Transverse colon (tissue), 4 donors: ENCODE data around the gene CELA2A. TPM values are rescaled to one million over a fixed set of nuclear protein-coding genes. Genes with fewer than 3 reads are reported as not detected.

Experiments used
- DNase-seq: peaks from one replicate; pipeline ENCODE4 v3.0.0-alpha.2; 2019
- H3K27ac ChIP-seq, 4 donors: fragments of 200-600 bp; sonication (generic); 2 replicates each; pipeline ENCODE4 v1.5.1; 2016 to 2018; ENCODE audit warnings: inconsistent platforms in 4 of 4
- H3K27me3 ChIP-seq: fragments of 200-600 bp; sonication (generic); 2 replicates; pipeline ENCODE4 v1.5.1; 2017; ENCODE audit warnings: inconsistent platforms
- H3K36me3 ChIP-seq, 4 donors: fragments of 200-600 bp; sonication (generic); 2 replicates each; pipeline ENCODE4 v1.5.1; 2017 to 2019; ENCODE audit warnings: inconsistent platforms in 4 of 4
- H3K4me1 ChIP-seq, 4 donors: fragments of 200-600 bp; sonication (generic); 2 replicates each; pipeline ENCODE4 v1.5.1; 2017 to 2020; ENCODE audit warnings: inconsistent platforms in 4 of 4
- H3K4me3 ChIP-seq, 4 donors: fragments of 200-600 bp; sonication (generic); 1 replicate in 1 of 4; 2 replicates in 3 of 4; pipeline versions ENCODE4 v1.5.1 to v1.6.1; 2017 to 2019; ENCODE audit warnings: inconsistent platforms in 4 of 4
- H3K9me3 ChIP-seq, 2 donors: fragments of 200-600 bp; sonication (generic); 2 replicates each; pipeline ENCODE4 v1.5.1; 2017 to 2019; ENCODE audit warnings: inconsistent platforms in 2 of 2
- EP300 ChIP-seq: sonication (generic); formaldehyde crosslinking; IDR thresholded peaks from one replicate; pipeline ENCODE4 v1.6.1; 2017; ENCODE audit warnings: antibody characterized with exemption, low read depth
- POLR2A ChIP-seq: fragments of 450-650 bp; IDR thresholded peaks from one replicate; pipeline ENCODE4 v1.6.1; 2016; ENCODE audit warnings: antibody characterized with exemption, mild to moderate bottlenecking, moderate library complexity
- POLR2AphosphoS5 ChIP-seq, 3 donors: sonication (generic); formaldehyde crosslinking; IDR thresholded peaks; one replicate each; pipeline ENCODE4 v1.6.1; 2016; ENCODE audit warnings: antibody characterized with exemption in 3 of 3
- WGBS, 2 donors: methylation state at CpG; one replicate each; pipeline ENCODE4 v1.1.5; 2018; ENCODE audit warnings: low coverage in 1 of 2; 5-methylcytosine and 5-hydroxymethylcytosine counted together
- in situ Hi-C, 4 donors: fragments of 200-750 bp; cut with MboI; loops; one replicate each; pipeline versions ENCODE4 v1.15.0 to v1.15.1; 2017; ENCODE audit warnings: low sequenced_read_pairs in 3 of 4, low pct_ligation_motif_present in 1 of 4, low pct_unique_long_range_greater_than_20kb in 1 of 4
- intact Hi-C: fragments of 100-400 bp; cut with DNase I; formaldehyde crosslinking; loops from one replicate; pipeline ENCODE4 v1.15.1; 2023; ENCODE audit warnings: low total_unique reads
- total RNA-seq, 4 donors: library from RNA; depleted of rRNA; stranded (reverse); fragments of >200 nt; gene quantifications; one replicate each; pipeline ENCODE4 v1.1.0, GENCODE V29; 2016
- TF ChIP-seq, protein P1 (sequence below), 5 experiments: fragments of 200-600 bp in 3 of 5; fragments of 450-650 bp in 2 of 5; sonication (generic) in 3 of 5; IDR thresholded peaks; 1 replicate in 2 of 5; 2 replicates in 3 of 5; pipeline ENCODE4 v1.5.1; 2016 to 2017; ENCODE audit warnings: antibody characterized with exemption in 5 of 5, inconsistent platforms in 3 of 5, mild to moderate bottlenecking in 2 of 5, moderate library complexity in 1 of 5

CELA2A gene
- total RNA-seq, 4 donors from 2014 or later = not detected

- intact Hi-C loops = no loop called here
- no peak overlapping the region for H3K27ac ChIP-seq
These were observed 7.6 kb upstream of the CELA2A start for GRCh38 chr1:15448877-15449462.

GRCh38 chr1:15449567-15449966 is 7.0 kb upstream of the CELA2A start:
- no peak for DNase-seq
- TF ChIP-seq, protein P1, sequence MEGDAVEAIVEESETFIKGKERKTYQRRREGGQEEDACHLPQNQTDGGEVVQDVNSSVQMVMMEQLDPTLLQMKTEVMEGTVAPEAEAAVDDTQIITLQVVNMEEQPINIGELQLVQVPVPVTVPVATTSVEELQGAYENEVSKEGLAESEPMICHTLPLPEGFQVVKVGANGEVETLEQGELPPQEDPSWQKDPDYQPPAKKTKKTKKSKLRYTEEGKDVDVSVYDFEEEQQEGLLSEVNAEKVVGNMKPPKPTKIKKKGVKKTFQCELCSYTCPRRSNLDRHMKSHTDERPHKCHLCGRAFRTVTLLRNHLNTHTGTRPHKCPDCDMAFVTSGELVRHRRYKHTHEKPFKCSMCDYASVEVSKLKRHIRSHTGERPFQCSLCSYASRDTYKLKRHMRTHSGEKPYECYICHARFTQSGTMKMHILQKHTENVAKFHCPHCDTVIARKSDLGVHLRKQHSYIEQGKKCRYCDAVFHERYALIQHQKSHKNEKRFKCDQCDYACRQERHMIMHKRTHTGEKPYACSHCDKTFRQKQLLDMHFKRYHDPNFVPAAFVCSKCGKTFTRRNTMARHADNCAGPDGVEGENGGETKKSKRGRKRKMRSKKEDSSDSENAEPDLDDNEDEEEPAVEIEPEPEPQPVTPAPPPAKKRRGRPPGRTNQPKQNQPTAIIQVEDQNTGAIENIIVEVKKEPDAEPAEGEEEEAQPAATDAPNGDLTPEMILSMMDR (IDR thresholded peaks at IDR 0.05) = no peak
- H3K36me3 ChIP-seq = no peaks in the 10 kb centered on the region
- in situ Hi-C loops = loop anchor here in 3 of 4 donors (25.0 kb wide), 1 partner anchor 312 kb away; no protein-coding TSS in a partner anchor
- WGBS, 2 donors = 60 to 75% methylated on average over 1 to 3 of the region's 3 CpGs
- H3K27me3 ChIP-seq = peaks cover 4% of the 10 kb centered on the region
- intact Hi-C loops = no loop called here
- H3K4me3 ChIP-seq = no peak overlapping the region
- H3K9me3 ChIP-seq = no peaks in the 10 kb centered on the region
- no peak overlapping the region for H3K27ac ChIP-seq
- H3K4me1 ChIP-seq = no peaks in the 10 kb centered on the region

More at GRCh38 chr1:15448877-15449462, 7.6 kb upstream of the CELA2A start:
- in situ Hi-C loops = loop anchor here in 3 of 4 donors (25.0 kb wide), 1 partner anchor 312 kb away; no protein-coding TSS in a partner anchor
- 86 to 94% methylated on average over 1 to 3 of the region's 3 CpGs for WGBS, 2 donors
- TF ChIP-seq POLR2A (no peak), POLR2AphosphoS5 (IDR thresholded peaks at IDR 0.05) (no peak), EP300 (no peak)
- TF ChIP-seq, protein P1 (IDR thresholded peaks at IDR 0.05) = no peak
- H3K4me1 ChIP-seq = no peaks in the 10 kb centered on the region
- peaks cover 4% of the 10 kb centered on the region for H3K27me3 ChIP-seq
- no peaks in the 10 kb centered on the region for H3K9me3 ChIP-seq
- H3K36me3 ChIP-seq = no peaks in the 10 kb centered on the region
- DNase-seq = no peak
- H3K4me3 ChIP-seq = no peak overlapping the region

DNA sequence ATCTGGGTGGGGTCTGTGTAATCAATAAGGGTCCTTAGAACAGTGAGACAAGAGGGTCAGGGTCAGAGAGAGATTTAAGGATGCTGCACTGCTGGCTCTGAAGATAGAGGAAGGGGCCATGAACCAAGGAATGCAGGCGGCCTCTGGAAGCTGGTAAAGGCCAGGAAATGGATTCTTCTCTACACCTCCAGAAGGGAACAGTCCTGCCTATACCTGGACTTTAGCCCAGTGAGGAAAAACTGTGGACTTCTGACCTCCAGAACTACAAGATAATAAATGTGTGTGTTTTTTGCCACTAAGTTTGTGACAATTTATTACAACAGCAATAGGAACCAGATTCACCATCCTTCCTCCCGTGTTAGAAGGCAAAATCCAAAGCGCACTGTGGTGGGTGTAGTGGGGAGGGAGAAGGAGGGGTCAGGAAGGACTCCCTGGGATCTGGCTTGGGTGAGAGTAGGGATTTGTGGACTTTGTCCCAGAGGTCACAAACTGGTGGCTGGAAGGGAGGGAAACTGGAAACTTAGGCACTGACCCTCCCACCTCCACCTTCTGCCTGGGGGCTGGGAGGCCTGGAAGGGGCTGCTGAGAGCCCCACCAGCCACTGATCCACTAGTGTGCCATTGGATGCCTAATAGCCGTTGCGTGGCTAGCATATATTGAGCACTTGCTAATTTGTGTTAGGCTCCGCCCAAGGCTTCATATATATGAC is 5.4 kb upstream of the CELA2A start:
- Histone ChIP-seq H3K27ac (no peak overlapping the region), H3K36me3 (no peaks in the 10 kb centered on the region), H3K27me3 (peaks cover 4% of the 10 kb centered on the region), H3K9me3 (no peaks in the 10 kb centered on the region), H3K4me3 (no peak overlapping the region), H3K4me1 (no peaks in the 10 kb centered on the region)
- in situ Hi-C loops = no loop called here
- intact Hi-C loops = no loop called here
- WGBS, 2 donors = 75 to 94% methylated on average over 2 to 6 of the region's 6 CpGs
- no peak for DNase-seq
- no peak for TF ChIP-seq POLR2AphosphoS5 (IDR thresholded peaks at IDR 0.05)
- TF ChIP-seq, protein P1 (IDR thresholded peaks at IDR 0.05) = no peak

DNA sequence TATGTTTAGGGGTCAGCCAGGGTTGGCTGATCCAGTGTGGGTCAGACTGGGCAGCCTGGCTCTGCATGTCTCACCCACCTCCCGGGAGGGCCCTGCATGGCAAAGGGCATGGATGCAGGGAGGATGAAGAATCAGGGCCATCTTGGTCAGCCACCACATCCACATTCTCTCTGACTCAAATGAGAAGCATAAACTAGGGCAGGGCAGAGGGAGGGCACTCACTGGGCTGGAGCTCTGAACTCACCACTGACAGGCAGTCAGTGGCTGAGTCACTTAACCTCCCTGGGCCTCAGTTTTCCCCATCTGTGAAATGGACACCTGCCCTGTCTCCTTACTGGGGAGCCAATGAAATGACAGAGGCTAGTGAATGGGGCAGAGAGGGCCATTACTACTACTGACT is 4.3 kb upstream of the CELA2A start:
- H3K27ac ChIP-seq = no peak overlapping the region
- TF ChIP-seq POLR2AphosphoS5 (IDR thresholded peaks at IDR 0.05) (no peak), EP300 (no peak), POLR2A (no peak)
- TF ChIP-seq, protein P1 (IDR thresholded peaks at IDR 0.05) = no peak
- intact Hi-C loops (no loop called here), in situ Hi-C loops (no loop called here)
- DNase-seq = no peak
- H3K9me3 ChIP-seq = no peaks in the 10 kb centered on the region
- no peaks in the 10 kb centered on the region for H3K4me1 ChIP-seq
- H3K4me3 ChIP-seq = no peak overlapping the region
- H3K27me3 ChIP-seq = no peaks in the 10 kb centered on the region
- no peaks in the 10 kb centered on the region for H3K36me3 ChIP-seq
- WGBS, 2 donors = 60% methylated on average over 1 of the region's 1 CpG; no CpG with 5 or more reads in 1 of the 2 donors
